ENCODE measurements around the gene MYB.
"Not testable (repeated sequence)": the region's sequence is repeated elsewhere in the genome, so short reads cannot be mapped to it uniquely, and the experiment has no call there.

GRCh38 chr6:135246412-135247012 is 65.4 kb downstream of the MYB start:
- not testable (repeated sequence) for TF ChIP-seq CTCF (IDR thresholded peaks at IDR 0.05; ENCODE audit: extremely low read depth in 1 of 2, insufficient read depth in 1 of 2, low read depth in 1 of 2, low read length in 2 of 2); MAX (IDR thresholded peaks at IDR 0.05; ENCODE audit: insufficient read depth, insufficient read length)

Measured in endothelial cell of umbilical vein (primary cell).